ENCODE measurements around the gene TRPM7.

DNA sequence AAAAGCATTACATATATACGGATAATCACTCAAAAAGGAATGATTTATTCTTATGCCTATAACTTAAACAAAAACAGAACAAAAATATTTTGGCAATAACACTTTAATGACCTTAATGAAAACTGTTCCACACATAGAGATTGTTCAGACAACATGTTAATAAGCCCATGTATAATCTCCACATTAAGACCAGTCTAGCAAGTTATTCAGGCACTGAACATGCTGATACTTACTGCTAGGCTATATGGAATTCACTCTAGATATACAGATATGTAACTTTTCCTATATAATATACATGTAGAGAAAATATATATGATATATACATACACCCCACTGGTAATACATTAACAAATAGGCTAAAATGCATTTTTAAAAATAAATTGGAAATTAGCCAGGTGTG is 96.3 kb downstream of the TRPM7 start:
- TF ChIP-seq, protein P1, sequence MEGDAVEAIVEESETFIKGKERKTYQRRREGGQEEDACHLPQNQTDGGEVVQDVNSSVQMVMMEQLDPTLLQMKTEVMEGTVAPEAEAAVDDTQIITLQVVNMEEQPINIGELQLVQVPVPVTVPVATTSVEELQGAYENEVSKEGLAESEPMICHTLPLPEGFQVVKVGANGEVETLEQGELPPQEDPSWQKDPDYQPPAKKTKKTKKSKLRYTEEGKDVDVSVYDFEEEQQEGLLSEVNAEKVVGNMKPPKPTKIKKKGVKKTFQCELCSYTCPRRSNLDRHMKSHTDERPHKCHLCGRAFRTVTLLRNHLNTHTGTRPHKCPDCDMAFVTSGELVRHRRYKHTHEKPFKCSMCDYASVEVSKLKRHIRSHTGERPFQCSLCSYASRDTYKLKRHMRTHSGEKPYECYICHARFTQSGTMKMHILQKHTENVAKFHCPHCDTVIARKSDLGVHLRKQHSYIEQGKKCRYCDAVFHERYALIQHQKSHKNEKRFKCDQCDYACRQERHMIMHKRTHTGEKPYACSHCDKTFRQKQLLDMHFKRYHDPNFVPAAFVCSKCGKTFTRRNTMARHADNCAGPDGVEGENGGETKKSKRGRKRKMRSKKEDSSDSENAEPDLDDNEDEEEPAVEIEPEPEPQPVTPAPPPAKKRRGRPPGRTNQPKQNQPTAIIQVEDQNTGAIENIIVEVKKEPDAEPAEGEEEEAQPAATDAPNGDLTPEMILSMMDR (IDR thresholded peaks at IDR 0.05): no peak
- no peak for TF ChIP-seq POLR2A (IDR thresholded peaks at IDR 0.05)

Measured in tibial nerve (tissue), 3 donors.